HepG2 (cell line): ENCODE results near the gene CDKN3.

Experiments
- ATF6 ChIP-seq: sonication (generic); formaldehyde crosslinking; conservative IDR thresholded peaks from 2 replicates; pipeline ENCODE4 v1.4.0; 2020; ENCODE audit warnings: missing genetic modification reagents
- BCLAF1 ChIP-seq: fragments of 450-650 bp; IDR thresholded peaks from 2 replicates; pipeline ENCODE4 v1.6.1; 2017; ENCODE audit warnings: mild to moderate bottlenecking
- CCDC6 ChIP-seq: sonication (generic); formaldehyde crosslinking; IDR thresholded peaks from 2 replicates; pipeline ENCODE4 v1.8.1; 2022; ENCODE audit warnings: mild to moderate bottlenecking, missing genetic modification reagents, moderate library complexity
- EP300 ChIP-seq, 3 experiments: sonication (generic) in 1 of 3; formaldehyde crosslinking in 1 of 3; IDR thresholded peaks; 2 replicates each; pipeline versions ENCODE4 v1.5.1 to v1.6.1; 2011 to 2020; ENCODE audit warnings: low read depth in 2 of 3, low read length in 2 of 3, borderline replicate concordance in 1 of 3, improper control_type of control experiment in 1 of 3, mild to moderate bottlenecking in 1 of 3, missing genetic modification reagents in 1 of 3, moderate library complexity in 1 of 3
- IRF2 ChIP-seq: IDR thresholded peaks from 2 replicates; pipeline ENCODE4 v1.6.1; 2018; ENCODE audit warnings: missing genetic modification reagents, missing compliant biosample characterization
- MIER3 ChIP-seq: IDR thresholded peaks from 2 replicates; pipeline ENCODE4 v1.6.1; 2016; ENCODE audit warnings: missing compliant biosample characterization, borderline replicate concordance
- REST ChIP-seq, 2 experiments: IDR thresholded peaks; 2 replicates each; pipeline ENCODE4 v1.6.1; 2011 to 2012; ENCODE audit warnings: low read length in 2 of 2, borderline replicate concordance in 1 of 2, low read depth in 1 of 2, mild to moderate bottlenecking in 1 of 2, moderate library complexity in 1 of 2
- RNF2 ChIP-seq: fragments of 450-650 bp; conservative IDR thresholded peaks from 2 replicates; pipeline ENCODE4 v1.6.1; 2016; ENCODE audit warnings: low read depth
- ZFP1 ChIP-seq: IDR thresholded peaks from 2 replicates; pipeline ENCODE4 v1.6.1; 2016
- ZNF18 ChIP-seq: sonication (generic); formaldehyde crosslinking; IDR thresholded peaks from 2 replicates; pipeline ENCODE4 v1.8.0; 2022; ENCODE audit warnings: mild to moderate bottlenecking, missing genetic modification reagents; ENCODE audit not compliant: insufficient replicate concordance
- ZNF318 ChIP-seq: sonication (generic); formaldehyde crosslinking; IDR thresholded peaks from 2 replicates; pipeline ENCODE4 v1.4.0; 2020; ENCODE audit warnings: mild to moderate bottlenecking, missing genetic modification reagents

- peak; percentile 38; the same call in 1 of the 2 replicates for TF ChIP-seq IRF2 (CRISPR knock-in tag)
- 0 out of 2 replicates have a peak, but pooled peaks have one; percentile 59 for TF ChIP-seq ZNF318 (CRISPR knock-in tag)
- 0 out of 2 replicates have a peak, but pooled peaks have one; percentile 42 for TF ChIP-seq ATF6
- TF ChIP-seq BCLAF1, result no peak
- TF ChIP-seq RNF2, result peak; percentile 56
- TF ChIP-seq MIER3 (CRISPR knock-in tag), result no peak; the same call in 1 of the 2 replicates
- TF ChIP-seq ZNF18 (CRISPR knock-in tag), result no peak
- TF ChIP-seq ZFP1 (CRISPR knock-in tag), result no peak
- no peak for TF ChIP-seq EP300 (IDR thresholded peaks at IDR 0.05; ENCODE audit: low read depth in 2 of 2, low read length in 2 of 2)
- no peak for TF ChIP-seq EP300 (CRISPR knock-in tag; IDR thresholded peaks at IDR 0.05; ENCODE audit: borderline replicate concordance)
- TF ChIP-seq REST (IDR thresholded peaks at IDR 0.05; ENCODE audit: borderline replicate concordance in 1 of 2, low read depth in 1 of 2, low read length in 2 of 2), result 0 out of 4 replicates have a peak, but pooled peaks of 1 of the 2 experiments have one; percentile 9
- peak; percentile 84; the same call in 1 of the 2 replicates for TF ChIP-seq CCDC6
These were observed at the start of gene CDKN3 for GRCh38 chr14:54396493-54397335.
